Adrenal gland (tissue), 5 donors: ENCODE measurements around the gene FRK.

Experiments
- CTCF ChIP-seq, 6 experiments: fragments of 450-650 bp in 4 of 6; fragments of 200-600 bp in 2 of 6; sonication (generic) in 1 of 6; IDR thresholded peaks; 1 replicate in 5 of 6; 2 replicates in 1 of 6; pipeline versions ENCODE4 v1.5.1 to v1.8.0; 2016 to 2021; ENCODE audit warnings: antibody characterized with exemption in 6 of 6, mild to moderate bottlenecking in 2 of 6, moderate library complexity in 1 of 6
- POLR2A ChIP-seq, 2 donors: fragments of 450-650 bp; IDR thresholded peaks; one replicate each; pipeline ENCODE4 v1.6.1; 2017; ENCODE audit warnings: antibody characterized with exemption in 2 of 2, mild to moderate bottlenecking in 2 of 2, moderate library complexity in 1 of 2
- donor health status: DM: no; HTN: no; CAD: no.

- TF ChIP-seq CTCF (IDR thresholded peaks at IDR 0.05) (no peak), POLR2A (IDR thresholded peaks at IDR 0.05) (no peak)
Observed at GRCh38 chr6:115935361-115935760, 125.3 kb downstream of the FRK start.
